Measurements from ENCODE around the gene KIAA1671.

KIAA1671 gene

GRCh38 chr22:25105817-25106650 is 153.5 kb downstream of the KIAA1671 start:
- H3K9me3 ChIP-seq (ENCODE audit: insufficient read depth, low read depth, low read length), result no peaks in the 10 kb centered on the region
- H3K27me3 ChIP-seq (ENCODE audit: insufficient read depth, low read length), result no peaks in the 10 kb centered on the region
- H3K36me3 ChIP-seq (ENCODE audit: insufficient read depth, low read depth, low read length), result no peaks in the 10 kb centered on the region
- no peak overlapping the region for H3K4me3 ChIP-seq (ENCODE audit: low read length)
- no peaks in the 10 kb centered on the region for H3K4me1 ChIP-seq (ENCODE audit: insufficient read depth, low read length)
- no peak overlapping the region for H3K9ac ChIP-seq (ENCODE audit: low read depth, low read length)
- no peak overlapping the region for H3K27ac ChIP-seq (ENCODE audit: low read length)

DNA sequence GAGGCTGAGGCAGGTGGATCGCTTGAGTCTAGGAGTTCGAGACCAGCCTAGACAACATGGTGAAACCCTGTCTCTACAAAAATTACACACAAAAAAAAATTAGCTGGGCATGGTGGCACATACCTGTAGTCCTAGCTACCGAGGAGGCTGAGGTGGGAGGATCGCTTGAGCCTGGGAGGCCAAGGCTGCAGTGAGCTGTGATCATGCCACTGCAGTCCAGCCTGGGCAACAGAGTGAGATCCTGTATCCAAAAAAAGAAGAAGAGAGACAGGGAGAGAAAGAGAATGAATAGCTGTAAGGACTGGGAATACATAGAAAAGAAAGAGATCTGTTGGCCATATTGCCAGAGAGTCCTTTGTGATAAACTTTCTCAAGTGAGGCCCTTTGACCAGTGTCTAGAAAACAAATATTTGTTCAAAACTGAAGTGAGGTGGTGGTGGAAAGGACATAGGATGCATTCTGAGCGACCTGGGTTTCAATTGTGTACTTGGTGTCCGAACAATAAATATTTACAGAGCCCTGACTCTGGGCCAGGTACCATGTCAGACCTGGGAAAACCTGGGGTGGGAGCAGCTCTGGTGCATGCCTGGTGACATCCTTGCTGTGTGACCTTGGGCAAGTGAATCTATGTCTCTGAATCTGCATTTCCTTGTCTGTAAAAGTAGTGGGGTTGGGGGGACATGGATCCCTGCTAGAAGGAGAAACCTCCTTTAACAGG is 157.5 kb downstream of the KIAA1671 start:
- H3K4me1 ChIP-seq (ENCODE audit: insufficient read depth, low read length), result peaks cover 10% of the 10 kb centered on the region; the same call in 1 of the 2 replicates
- H3K27ac ChIP-seq (ENCODE audit: low read length), result peak overlapping the region; percentile 32
- peak overlapping the region; percentile 73; the same call in 1 of the 2 replicates for H3K4me3 ChIP-seq (ENCODE audit: low read length)
- no peak overlapping the region for H3K9ac ChIP-seq (ENCODE audit: low read depth, low read length)
- H3K27me3 ChIP-seq (ENCODE audit: insufficient read depth, low read length), result no peaks in the 10 kb centered on the region
- H3K9me3 ChIP-seq (ENCODE audit: insufficient read depth, low read depth, low read length), result no peaks in the 10 kb centered on the region
- no peaks in the 10 kb centered on the region for H3K36me3 ChIP-seq (ENCODE audit: insufficient read depth, low read depth, low read length)

DNA sequence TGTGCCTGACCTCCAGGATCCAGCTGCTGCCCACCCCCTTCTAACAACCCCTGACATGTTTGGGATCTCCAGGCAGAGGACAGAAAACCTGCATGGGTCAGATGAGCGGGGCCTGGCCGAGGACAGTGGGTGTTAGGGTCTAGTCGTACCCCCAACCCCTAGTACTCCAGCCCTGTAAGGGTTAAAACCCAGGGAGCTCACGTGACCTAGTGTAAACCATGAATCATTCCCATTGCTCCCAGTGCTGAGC is 158.0 kb downstream of the KIAA1671 start:
- peak overlapping the region; percentile 73 for H3K4me3 ChIP-seq (ENCODE audit: low read length)
- peak overlapping the region; percentile 59; the same call in 1 of the 2 replicates for H3K9ac ChIP-seq (ENCODE audit: low read depth, low read length)
- no peaks in the 10 kb centered on the region for H3K9me3 ChIP-seq (ENCODE audit: insufficient read depth, low read depth, low read length)
- no peaks in the 10 kb centered on the region for H3K27me3 ChIP-seq (ENCODE audit: insufficient read depth, low read length)
- H3K4me1 ChIP-seq (ENCODE audit: insufficient read depth, low read length), result peaks cover 10% of the 10 kb centered on the region; the same call in 1 of the 2 replicates
- peak overlapping the region; percentile 32 for H3K27ac ChIP-seq (ENCODE audit: low read length)
- no peaks in the 10 kb centered on the region for H3K36me3 ChIP-seq (ENCODE audit: insufficient read depth, low read depth, low read length)

DNA sequence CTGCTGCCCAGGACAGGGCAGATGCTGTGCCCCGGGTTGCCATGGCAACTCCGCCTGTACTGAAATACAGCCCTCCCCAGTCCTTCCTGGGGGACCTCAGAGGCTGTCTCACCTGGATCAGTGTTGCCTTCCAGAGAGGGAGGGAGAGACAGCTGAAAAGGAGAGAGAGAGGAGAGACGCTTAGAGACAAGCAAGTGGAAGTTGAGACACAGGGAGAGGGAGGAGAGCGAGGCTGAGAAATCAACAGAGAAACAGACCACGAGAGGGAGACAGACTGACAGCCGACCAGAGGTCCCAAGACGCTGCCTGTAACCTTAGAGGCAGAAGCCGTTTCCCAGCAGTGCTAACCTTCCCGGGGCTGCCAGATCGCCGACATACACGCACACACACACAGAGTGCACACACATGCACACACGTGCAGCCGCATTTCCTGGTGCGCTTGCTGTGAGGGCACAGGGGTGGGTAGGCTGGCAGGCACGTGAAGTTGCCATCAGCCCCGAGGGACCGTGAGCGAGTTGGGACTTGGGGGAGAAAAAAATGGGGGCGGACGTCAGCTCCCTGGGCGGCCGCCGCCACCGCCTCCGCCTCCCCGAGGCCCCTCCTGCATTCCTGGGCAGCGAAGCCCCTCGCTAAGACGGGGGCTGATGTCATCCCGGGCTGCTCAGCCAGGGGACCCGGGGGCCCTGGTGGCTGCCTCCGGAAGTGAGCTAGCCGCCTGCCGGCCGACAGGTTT is 158.5 kb downstream of the KIAA1671 start:
- Histone ChIP-seq H3K36me3 (ENCODE audit: insufficient read depth, low read depth, low read length) (no peaks in the 10 kb centered on the region), H3K4me1 (ENCODE audit: insufficient read depth, low read length) (peaks cover 10% of the 10 kb centered on the region; the same call in 1 of the 2 replicates), H3K9me3 (ENCODE audit: insufficient read depth, low read depth, low read length) (no peaks in the 10 kb centered on the region), H3K27ac (ENCODE audit: low read length) (no peak overlapping the region), H3K4me3 (ENCODE audit: low read length) (peak overlapping the region; percentile 73), H3K9ac (ENCODE audit: low read depth, low read length) (peak overlapping the region; percentile 59; the same call in 1 of the 2 replicates), H3K27me3 (ENCODE audit: insufficient read depth, low read length) (no peaks in the 10 kb centered on the region)

DNA sequence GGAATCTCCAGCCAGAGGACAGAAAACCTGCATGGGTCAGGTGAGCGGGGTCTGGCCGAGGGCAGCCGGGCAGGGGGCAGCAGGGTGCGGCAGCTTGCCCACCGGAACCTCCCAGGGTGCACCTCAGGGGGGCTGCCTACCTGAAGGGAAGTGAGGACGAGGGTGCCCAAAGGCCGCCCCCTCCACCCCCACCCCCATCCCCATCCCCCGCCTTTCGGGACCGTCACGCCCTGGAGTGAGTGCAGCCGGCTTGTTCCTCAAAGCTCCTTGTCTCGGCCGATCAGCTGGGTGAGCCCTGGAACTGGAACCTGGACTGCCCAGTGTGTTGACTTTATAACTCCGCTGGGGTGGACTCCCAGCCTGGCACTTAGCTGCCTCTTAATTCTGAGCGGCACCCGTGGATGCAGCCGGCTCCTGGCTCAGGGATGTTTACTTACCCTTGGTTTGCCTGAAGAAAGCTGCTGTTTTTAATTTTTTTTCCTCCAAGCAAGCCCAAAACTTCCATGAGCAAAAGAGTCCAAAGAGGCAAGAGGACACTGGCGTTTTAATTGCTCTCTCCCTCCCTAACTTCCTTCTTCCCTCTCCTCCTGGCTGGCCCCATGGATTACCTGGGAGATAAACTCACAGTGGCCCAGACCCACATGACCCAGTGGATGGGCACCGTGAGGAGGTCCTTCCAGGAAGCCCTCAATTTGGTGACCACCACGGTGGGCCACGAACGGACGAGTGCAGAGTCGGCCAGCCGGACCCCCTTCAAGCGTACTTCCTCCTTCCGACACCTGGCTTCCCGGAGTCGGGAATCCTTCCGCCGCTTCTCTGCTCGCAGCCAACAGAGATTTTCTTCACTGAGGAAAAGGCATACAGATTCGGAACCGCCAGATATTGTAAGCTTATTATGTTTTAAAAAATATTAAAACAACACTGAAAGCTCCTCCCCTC is 159.3 kb downstream of the KIAA1671 start:
- no peaks in the 10 kb centered on the region for H3K9me3 ChIP-seq (ENCODE audit: insufficient read depth, low read depth, low read length)
- peak overlapping the region; percentile 73 for H3K4me3 ChIP-seq (ENCODE audit: low read length)
- H3K27me3 ChIP-seq (ENCODE audit: insufficient read depth, low read length), result no peaks in the 10 kb centered on the region
- no peak overlapping the region for H3K27ac ChIP-seq (ENCODE audit: low read length)
- no peaks in the 10 kb centered on the region for H3K36me3 ChIP-seq (ENCODE audit: insufficient read depth, low read depth, low read length)
- H3K9ac ChIP-seq (ENCODE audit: low read depth, low read length), result peak overlapping the region; percentile 59; the same call in 1 of the 2 replicates
- peaks cover 10% of the 10 kb centered on the region; the same call in 1 of the 2 replicates for H3K4me1 ChIP-seq (ENCODE audit: insufficient read depth, low read length)

DNA sequence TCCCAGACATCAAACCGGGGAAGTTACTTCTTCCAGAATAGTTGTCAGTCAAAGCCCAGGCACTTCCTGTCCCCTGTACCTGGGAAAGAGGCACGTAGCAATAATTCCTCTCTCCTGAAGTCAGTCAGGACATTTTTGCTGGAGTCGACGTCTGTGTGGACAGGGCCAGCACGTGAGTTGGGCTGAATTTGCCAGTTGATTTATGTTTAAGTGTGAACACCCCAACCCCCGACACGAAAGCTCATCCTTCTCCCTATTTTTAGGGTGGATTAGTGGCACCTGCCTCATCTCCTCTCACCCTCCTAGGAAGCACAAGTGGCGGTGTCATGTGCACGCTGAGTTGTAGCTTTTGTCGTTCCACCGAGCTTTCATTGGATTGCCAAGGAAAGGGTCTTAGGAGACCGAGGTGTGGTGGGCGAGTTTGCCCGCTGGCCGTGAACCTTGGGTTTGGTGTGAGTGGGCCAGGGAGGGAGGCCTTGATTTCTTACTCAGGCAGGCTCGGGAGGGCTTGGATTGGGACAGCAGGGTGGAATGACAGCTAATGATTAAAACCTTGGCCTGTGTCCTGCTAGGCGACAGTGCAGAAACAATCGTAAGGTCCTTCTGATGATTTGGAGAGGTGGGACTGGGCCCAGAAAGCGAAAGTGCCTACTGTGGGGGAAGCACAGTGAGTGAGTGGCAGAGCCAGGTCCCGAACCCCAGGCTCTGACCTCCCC is 160.2 kb downstream of the KIAA1671 start:
- no peaks in the 10 kb centered on the region for H3K27me3 ChIP-seq (ENCODE audit: insufficient read depth, low read length)
- H3K9ac ChIP-seq (ENCODE audit: low read depth, low read length), result peak overlapping the region; percentile 59; the same call in 1 of the 2 replicates
- H3K27ac ChIP-seq (ENCODE audit: low read length), result no peak overlapping the region
- peak overlapping the region; percentile 73 for H3K4me3 ChIP-seq (ENCODE audit: low read length)
- no peaks in the 10 kb centered on the region for H3K36me3 ChIP-seq (ENCODE audit: insufficient read depth, low read depth, low read length)
- H3K4me1 ChIP-seq (ENCODE audit: insufficient read depth, low read length), result peaks cover 10% of the 10 kb centered on the region; the same call in 1 of the 2 replicates
- H3K9me3 ChIP-seq (ENCODE audit: insufficient read depth, low read depth, low read length), result no peaks in the 10 kb centered on the region

GRCh38 chr22:25113316-25113721 is 160.8 kb downstream of the KIAA1671 start:
- Histone ChIP-seq H3K27ac (ENCODE audit: low read length) (no peak overlapping the region), H3K9me3 (ENCODE audit: insufficient read depth, low read depth, low read length) (no peaks in the 10 kb centered on the region), H3K4me3 (ENCODE audit: low read length) (no peak overlapping the region), H3K9ac (ENCODE audit: low read depth, low read length) (no peak overlapping the region), H3K36me3 (ENCODE audit: insufficient read depth, low read depth, low read length) (no peaks in the 10 kb centered on the region), H3K27me3 (ENCODE audit: insufficient read depth, low read length) (no peaks in the 10 kb centered on the region), H3K4me1 (ENCODE audit: insufficient read depth, low read length) (peaks cover 10% of the 10 kb centered on the region; the same call in 1 of the 2 replicates)

DNA sequence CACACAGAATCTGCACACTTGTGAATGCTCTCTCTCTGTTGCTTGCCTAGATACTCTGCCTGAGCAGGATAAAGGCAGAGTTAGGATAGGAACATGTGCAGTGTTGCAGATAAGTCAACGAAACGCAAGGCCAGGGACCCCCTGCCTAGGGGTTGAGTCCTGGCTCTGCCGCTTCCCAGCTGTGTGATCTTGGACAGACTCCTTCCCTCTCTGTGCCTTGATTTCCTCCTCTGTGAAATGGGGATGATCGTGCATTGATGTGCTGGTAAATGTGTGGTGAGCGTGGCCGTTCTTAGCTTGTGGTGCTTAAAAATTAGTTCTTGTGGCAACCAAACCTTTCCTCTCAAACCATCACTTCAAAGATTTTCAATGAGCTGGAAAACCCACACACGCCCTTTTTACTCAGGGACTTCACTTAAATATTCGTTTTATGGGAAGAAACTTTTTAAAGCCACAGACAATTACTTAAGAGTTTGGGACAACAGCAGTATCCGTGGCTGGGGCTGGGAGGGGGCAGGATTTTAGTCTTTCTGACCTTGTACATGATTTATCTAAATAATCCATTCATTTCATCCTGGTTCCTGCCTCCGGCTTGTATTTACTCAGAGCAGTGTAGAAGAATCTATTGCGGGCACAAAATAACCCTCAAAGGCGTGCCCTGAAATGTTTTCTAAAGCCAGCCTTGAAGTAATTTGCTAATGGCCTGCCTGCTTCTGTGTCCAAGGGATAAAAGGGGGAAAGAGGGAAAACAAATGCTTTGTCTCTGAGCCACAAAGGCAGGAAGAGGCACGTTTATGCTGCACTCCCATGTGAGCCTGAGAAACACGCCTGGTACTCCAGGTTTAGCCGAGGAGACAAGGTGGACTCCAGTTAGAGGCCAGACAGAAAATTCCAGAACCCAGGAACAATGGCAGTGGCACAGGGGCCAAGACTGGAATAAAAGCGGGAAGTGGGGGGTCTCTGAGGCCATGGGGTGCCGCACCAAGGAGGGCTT is 162.2 kb downstream of the KIAA1671 start:
- Histone ChIP-seq H3K36me3 (ENCODE audit: insufficient read depth, low read depth, low read length) (no peaks in the 10 kb centered on the region), H3K4me1 (ENCODE audit: insufficient read depth, low read length) (peaks cover 11% of the 10 kb centered on the region), H3K9me3 (ENCODE audit: insufficient read depth, low read depth, low read length) (no peaks in the 10 kb centered on the region), H3K4me3 (ENCODE audit: low read length) (no peak overlapping the region), H3K27me3 (ENCODE audit: insufficient read depth, low read length) (no peaks in the 10 kb centered on the region), H3K27ac (ENCODE audit: low read length) (no peak overlapping the region), H3K9ac (ENCODE audit: low read depth, low read length) (no peak overlapping the region)

GRCh38 chr22:25119609-25120008 is 167.1 kb downstream of the KIAA1671 start:
- Histone ChIP-seq H3K4me1 (ENCODE audit: insufficient read depth, low read length) (peaks cover 6% of the 10 kb centered on the region), H3K27ac (ENCODE audit: low read length) (no peak overlapping the region), H3K27me3 (ENCODE audit: insufficient read depth, low read length) (no peaks in the 10 kb centered on the region), H3K4me3 (ENCODE audit: low read length) (no peak overlapping the region), H3K9me3 (ENCODE audit: insufficient read depth, low read depth, low read length) (no peaks in the 10 kb centered on the region; the same call in 1 of the 2 replicates), H3K36me3 (ENCODE audit: insufficient read depth, low read depth, low read length) (no peaks in the 10 kb centered on the region), H3K9ac (ENCODE audit: low read depth, low read length) (peak overlapping the region; percentile 28; the same call in 1 of the 2 replicates)
